Measurements from ENCODE around the gene ACSF3.
A peak's percentile ranks its signal among the peaks of the same experiment; 100 is the strongest.
"Not testable (repeated sequence)": the region's sequence is repeated elsewhere in the genome, so short reads cannot be mapped to it uniquely, and the experiment has no call there.

Gene ACSF3

GRCh38 chr16:89055894-89056555 is 37.6 kb upstream of the ACSF3 start:
- DNase-seq (ENCODE audit: low spot score) = no peak

GRCh38 chr16:89056592-89056991 is 37.1 kb upstream of the ACSF3 start:
- DNase-seq (ENCODE audit: low spot score) = no peak

GRCh38 chr16:89057738-89058137 is 35.9 kb upstream of the ACSF3 start:
- no peak for DNase-seq (ENCODE audit: low spot score)

DNA sequence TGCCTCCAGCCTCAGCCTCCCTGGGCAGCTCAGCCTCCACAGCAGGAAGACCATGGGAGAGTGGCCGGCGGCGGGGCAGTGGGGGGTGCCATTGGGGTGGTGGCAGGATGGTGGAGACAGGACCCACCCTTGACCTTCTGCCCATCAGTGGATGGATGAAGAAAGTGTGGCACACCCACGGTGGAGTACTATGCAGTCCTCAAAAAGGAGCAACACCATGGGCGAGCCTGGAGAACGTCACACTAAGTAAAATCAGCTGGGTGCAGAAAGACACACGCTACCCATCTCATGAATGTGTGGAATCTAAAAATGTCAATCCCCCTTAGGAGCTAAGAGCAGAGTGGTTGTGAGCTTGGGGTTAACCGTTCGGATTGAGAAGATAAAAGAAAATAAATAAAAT is 34.8 kb upstream of the ACSF3 start:
- DNase-seq (ENCODE audit: low spot score) = no peak

DNA sequence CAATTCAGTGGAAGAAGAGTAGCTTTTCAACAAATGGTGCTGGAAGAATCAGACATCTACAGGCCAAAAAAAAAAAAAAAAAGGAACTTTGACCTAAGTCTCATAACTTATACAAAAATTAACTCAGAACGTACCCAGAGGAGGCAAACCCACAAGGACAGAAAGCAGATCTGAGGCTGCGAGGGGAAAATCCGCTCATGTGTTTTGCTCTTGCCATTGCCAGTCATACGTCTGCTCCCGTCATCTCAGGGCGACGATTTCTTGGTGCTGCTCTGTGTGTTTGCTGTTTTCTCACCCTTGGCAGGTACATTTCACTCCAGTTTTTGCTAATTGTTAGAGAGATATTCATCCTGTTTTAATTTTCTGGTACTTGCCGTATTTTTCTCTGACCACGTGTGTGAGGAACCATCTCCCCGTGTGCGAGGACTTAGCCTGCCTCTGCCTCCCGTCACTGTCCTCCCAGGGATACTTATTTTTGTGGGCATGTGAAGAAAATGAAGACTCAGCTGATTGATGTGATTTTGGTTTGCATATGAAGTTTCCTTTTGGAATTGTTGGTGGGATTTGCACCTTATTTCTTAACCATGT is 33.4 kb upstream of the ACSF3 start:
- peak; percentile 3 for DNase-seq (ENCODE audit: low spot score)

DNA sequence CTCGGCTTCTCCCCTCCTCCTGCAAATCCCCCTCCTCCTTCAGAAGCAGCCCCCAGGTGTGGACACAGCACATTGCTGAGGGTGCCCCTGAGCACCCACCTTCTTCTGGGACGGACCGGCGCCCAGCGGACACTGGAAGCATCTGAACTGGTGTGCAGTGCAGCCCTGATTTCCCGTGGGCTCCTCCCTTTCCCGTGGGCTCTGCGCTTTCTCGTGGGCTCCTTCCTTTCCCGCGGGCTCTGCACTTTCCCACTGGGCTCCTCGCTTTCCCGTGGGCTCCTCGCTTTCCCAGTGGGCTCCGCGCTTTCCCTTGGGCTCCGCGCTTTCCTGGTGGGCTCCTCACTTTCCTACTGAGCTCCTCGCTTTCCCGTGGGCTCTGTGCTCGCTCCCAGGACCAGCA is 32.6 kb upstream of the ACSF3 start:
- no peak for DNase-seq (ENCODE audit: low spot score)

GRCh38 chr16:89061590-89062380 is 31.9 kb upstream of the ACSF3 start:
- DNase-seq (ENCODE audit: low spot score) = no peak

GRCh38 chr16:89062389-89063345 is 31.0 kb upstream of the ACSF3 start:
- DNase-seq (ENCODE audit: low spot score) = no peak

GRCh38 chr16:89063768-89064320 is 29.8 kb upstream of the ACSF3 start:
- DNase-seq (ENCODE audit: low spot score) = no peak

- no peak for DNase-seq (ENCODE audit: low spot score)
Observed at GRCh38 chr16:89064606-89065457, 28.8 kb upstream of the ACSF3 start.

- no peak for DNase-seq (ENCODE audit: low spot score)
Observed at GRCh38 chr16:89065458-89065822, 28.2 kb upstream of the ACSF3 start.

DNA sequence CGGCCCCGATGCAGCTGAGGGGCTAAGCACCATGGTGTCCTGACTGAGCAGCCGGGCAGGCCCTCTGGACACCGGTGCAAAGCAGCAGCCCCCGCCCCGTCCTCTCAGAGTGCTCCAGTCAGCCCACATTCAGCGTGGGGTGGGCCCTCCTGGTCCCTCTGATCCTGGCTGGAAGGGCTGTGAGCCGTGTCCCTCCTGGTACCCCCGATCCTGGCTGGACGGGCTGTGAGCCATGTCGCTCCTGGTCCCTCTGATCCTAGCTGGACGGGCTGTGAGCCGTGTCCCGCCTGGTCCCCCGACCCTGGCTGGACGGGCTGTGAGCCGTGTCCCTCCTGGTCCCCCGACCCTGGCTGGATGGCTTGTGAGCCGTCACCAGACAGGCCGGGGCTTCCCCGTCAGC is 26.9 kb upstream of the ACSF3 start:
- DNase-seq (ENCODE audit: low spot score) = no peak

GRCh38 chr16:89067677-89068443 is 25.8 kb upstream of the ACSF3 start:
- no peak for DNase-seq (ENCODE audit: low spot score)

DNA sequence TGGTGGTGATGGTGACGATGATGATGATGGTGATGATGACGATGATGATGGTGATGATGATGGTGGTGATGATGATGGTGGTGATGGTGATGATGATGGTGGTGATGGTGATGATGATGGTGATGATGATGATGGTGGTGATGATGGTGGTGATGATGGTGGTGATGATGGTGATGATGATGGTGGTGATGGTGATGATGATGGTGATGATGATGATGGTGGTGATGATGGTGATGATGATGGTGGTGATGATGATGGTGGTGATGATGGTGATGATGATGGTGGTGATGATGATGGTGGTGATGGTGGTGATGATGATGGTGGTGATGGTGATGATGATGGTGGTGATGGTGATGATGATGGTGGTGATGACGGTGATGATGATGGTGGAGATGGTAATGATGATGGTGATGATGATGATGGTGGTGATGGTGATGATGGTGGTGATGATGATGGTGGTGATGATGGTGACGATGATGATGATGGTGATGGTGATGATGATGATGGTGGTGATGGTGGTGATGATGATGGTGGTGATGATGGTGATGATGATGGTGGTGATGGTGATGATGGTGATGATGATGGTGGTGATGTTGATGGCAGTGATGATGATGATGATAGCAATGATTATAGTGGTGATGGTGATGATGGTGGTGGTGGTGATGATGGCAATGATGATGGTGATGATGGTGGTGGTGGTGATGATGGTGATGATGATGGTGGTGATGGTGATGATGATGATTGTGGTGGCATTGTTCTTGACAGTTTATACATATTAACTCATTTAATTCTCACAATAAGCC is 24.6 kb upstream of the ACSF3 start:
- DNase-seq (ENCODE audit: low spot score) = not testable (repeated sequence)

GRCh38 chr16:89069920-89070319 is 23.7 kb upstream of the ACSF3 start:
- DNase-seq (ENCODE audit: low spot score) = no peak

GRCh38 chr16:89070590-89070989 is 23.1 kb upstream of the ACSF3 start:
- DNase-seq (ENCODE audit: low spot score) = no peak

DNA sequence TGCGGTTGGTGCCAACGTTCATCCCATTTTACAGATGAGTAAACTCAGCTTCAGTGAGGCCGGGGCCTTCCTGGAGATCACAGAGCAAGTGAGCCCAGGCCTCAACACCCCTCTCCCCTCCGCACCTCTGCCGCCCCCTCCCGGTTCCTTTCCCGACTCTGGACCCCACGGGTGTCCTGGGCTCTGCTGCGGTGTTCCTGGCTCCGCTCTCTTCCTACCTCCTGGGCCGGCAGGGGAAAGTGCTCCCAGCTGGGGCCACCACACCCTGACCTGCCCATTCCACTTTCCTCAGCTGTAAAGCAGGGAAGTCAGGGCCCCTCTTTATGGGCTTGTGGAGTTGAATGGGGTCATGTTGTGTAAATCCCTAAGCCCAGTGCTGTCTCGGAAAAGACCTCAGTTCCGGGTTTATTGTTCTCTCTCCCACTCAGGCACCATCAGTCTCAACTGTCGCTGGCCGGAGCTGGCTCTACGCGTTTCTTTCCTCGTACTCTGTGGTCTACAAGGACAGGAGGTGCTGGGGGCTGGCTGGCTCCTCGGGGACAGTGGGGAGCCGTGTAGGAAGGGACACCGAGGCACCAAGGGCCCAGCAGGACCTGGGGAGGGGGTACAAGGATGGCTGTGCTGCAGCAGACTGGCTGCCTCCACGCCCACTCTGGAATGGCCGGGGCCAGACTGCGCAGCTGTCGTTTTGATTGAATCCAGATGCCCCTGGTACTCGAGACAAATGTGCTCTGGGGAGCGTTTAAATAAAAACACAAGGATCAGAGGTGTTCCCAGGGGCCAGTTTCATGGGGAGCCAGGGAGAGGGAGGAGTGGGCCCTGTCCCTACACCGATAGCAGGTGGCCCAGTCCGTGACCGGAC is 21.7 kb upstream of the ACSF3 start:
- no peak for DNase-seq (ENCODE audit: low spot score)

DNA sequence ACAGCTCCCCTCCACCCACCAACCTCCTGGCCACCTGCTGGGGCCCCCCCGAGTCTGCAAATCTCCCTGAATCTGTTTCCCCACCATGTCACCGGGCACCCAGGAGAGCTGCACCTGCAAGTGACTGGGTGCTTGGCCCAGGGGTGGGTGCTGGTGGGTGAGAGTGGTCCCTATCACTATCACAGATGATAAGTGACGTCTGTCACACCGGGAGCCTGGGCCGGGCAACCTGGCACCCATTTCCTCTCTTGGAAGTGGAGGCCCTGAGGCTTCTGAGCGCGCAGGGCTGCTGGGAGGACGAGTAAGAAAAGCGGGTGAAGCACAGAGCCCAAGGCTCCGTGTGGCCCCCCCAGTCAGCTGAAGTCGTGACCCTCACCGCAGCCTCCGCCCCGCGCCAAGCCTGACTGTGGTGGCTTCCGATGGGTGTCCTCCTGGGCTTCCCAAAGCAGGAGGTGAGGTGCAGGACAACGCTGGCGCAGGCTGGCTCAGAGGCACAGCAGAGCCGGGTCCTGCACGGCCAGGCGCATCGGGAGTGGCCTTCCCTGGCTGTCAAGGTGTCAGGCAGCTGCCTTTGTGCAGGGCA is 21.0 kb upstream of the ACSF3 start:
- no peak for DNase-seq (ENCODE audit: low spot score)
